Ectodermal cell (in vitro differentiated cells): Measurements from ENCODE around the gene CCDC150.
"Not testable (repeated sequence)": the region's sequence is repeated elsewhere in the genome, so short reads cannot be mapped to it uniquely, and the experiment has no call there.

ENCODE experiments used
- H3K27ac ChIP-seq: 2 replicates; pipeline ENCODE4 v1.7.0; 2013; ENCODE audit warnings: mild to moderate bottlenecking, low read depth, low read length; ENCODE audit not compliant: insufficient read depth, poor library complexity, severe bottlenecking
- H3K27me3 ChIP-seq: 2 replicates; pipeline ENCODE4 v1.7.0; 2013; ENCODE audit warnings: mild to moderate bottlenecking, low read length; ENCODE audit not compliant: insufficient read depth, control insufficient read depth, poor library complexity, severe bottlenecking
- H3K36me3 ChIP-seq: one replicate; pipeline ENCODE4 v1.7.0; 2013; ENCODE audit warnings: low read length; ENCODE audit not compliant: control insufficient read depth, insufficient read depth
- H3K4me1 ChIP-seq: one replicate; pipeline ENCODE4 v1.7.0; 2013; ENCODE audit warnings: low read length; ENCODE audit not compliant: control insufficient read depth, insufficient read depth
- H3K4me3 ChIP-seq: 2 replicates; pipeline ENCODE4 v1.7.0; 2013; ENCODE audit warnings: low read depth, low read length, control low read depth; ENCODE audit not compliant: insufficient read depth
- H3K9me3 ChIP-seq: 2 replicates; pipeline ENCODE4 v1.7.0; 2013; ENCODE audit warnings: mild to moderate bottlenecking, low read length, moderate library complexity; ENCODE audit not compliant: control insufficient read depth
- WGBS, 2 experiments: methylation state at CpG; one replicate each; pipeline ENCODE4 v1.1.7; 2013; ENCODE audit warnings: missing lambda C conversion rate in 2 of 2; 5-methylcytosine and 5-hydroxymethylcytosine counted together

The CCDC150 gene

GRCh38 chr2:196598846-196599245, 40.7 kb upstream of the CCDC150 start:
- H3K9me3 ChIP-seq = no peaks in the 10 kb centered on the region
- H3K4me3 ChIP-seq = no peak overlapping the region
- H3K36me3 ChIP-seq = no peaks in the 10 kb centered on the region
- no peak overlapping the region for H3K27ac ChIP-seq
- H3K27me3 ChIP-seq = peaks cover 10% of the 10 kb centered on the region
- H3K4me1 ChIP-seq = no peaks in the 10 kb centered on the region

DNA sequence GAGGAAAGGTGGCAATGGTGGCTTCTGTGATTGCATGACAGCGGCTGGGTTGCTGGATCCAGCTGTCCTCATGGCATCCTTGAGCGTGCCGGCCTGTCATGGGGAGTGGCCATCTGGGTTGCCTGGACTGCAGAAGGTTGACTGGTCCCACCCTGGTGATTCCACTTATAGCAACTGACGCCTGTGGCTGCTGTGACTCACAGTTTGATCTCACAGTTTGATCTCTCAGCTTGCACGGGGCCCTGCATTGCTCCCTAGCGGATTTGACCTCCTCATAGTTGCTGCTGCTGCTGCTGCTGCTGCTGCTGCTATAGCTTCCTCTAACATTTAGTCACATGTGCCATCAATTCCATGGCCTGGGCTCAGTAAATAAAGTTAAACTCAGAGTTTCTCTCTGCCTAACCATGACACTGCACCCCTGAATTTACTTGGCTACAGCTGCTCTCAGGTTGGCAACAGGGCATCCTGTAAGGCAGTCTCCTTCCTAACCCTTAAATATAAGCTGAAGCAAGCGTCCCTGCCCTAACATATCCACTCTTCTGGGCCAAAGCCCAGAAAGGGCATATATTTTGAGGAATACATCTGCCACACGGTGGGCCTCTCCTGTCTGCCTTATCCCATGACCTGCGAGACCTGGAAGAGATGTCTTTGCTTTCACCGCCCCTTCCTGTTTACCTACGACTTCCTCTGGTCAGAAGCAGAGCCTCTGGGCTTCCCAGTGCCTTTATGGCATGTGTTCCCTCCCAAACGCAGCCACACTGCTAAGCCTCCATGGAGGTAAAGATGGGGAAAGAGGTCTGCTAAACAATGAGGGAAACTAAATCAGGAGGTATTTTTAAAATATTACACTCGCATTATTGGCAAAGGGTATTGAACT, 37.8 kb upstream of the CCDC150 start:
- no peaks in the 10 kb centered on the region for H3K27me3 ChIP-seq
- no peaks in the 10 kb centered on the region for H3K9me3 ChIP-seq
- no peak overlapping the region for H3K4me3 ChIP-seq
- H3K36me3 ChIP-seq = no peaks in the 10 kb centered on the region
- H3K27ac ChIP-seq = no peak overlapping the region
- no peaks in the 10 kb centered on the region for H3K4me1 ChIP-seq
- WGBS, 2 experiments = 79 to 86% methylated on average over 12 to 13 of the region's 13 CpGs

DNA sequence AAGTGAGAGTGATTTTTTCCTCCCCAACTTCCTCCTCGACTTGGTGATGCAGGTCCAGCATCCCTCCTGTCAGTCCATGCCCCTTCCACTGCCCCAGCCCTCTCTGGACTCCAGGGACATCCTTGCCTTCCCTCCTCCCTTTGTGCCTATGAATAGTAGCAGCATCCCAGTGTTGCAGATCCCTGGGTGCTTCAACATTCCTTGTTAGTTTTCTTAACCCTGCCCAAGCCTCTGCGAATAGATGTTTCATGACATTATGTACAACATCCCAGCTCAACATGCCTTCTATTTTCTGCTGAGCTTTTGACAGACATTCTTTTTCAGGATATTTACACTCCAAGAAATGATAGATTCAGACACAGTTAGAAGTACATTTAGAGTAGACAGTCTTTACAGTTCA, 35.3 kb upstream of the CCDC150 start:
- no peaks in the 10 kb centered on the region for H3K9me3 ChIP-seq
- H3K27me3 ChIP-seq = no peaks in the 10 kb centered on the region
- no peaks in the 10 kb centered on the region for H3K36me3 ChIP-seq
- H3K4me1 ChIP-seq = no peaks in the 10 kb centered on the region
- WGBS, 2 experiments = 84 to 86% methylated on average over 2 of the region's 2 CpGs
- H3K4me3 ChIP-seq = no peak overlapping the region
- H3K27ac ChIP-seq = no peak overlapping the region

DNA sequence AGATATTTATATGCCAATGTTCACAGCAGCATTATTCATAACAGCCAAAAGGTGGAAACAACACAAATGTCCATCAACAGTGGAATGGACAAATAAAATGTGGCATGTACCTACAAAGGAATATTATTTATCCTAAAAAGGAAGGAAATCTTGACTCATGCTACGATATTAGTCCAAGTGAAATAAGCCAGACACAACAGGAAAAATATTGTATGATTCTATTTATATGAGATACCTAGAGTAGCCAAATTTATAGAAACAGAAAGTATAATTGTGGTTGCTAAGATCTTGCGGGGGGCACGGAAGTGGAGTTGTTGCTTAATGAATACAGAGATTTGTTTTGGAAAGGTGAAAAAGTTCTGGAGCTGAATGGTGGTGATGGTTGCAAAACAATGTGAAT, 33.0 kb upstream of the CCDC150 start:
- Histone ChIP-seq H3K9me3 (no peaks in the 10 kb centered on the region), H3K27me3 (no peaks in the 10 kb centered on the region), H3K4me3 (no peak overlapping the region), H3K27ac (no peak overlapping the region), H3K36me3 (no peaks in the 10 kb centered on the region), H3K4me1 (no peaks in the 10 kb centered on the region)
- 94 to 97% methylated on average over 3 of the region's 3 CpGs for whole genome bisulfite sequencing, 2 experiments

DNA sequence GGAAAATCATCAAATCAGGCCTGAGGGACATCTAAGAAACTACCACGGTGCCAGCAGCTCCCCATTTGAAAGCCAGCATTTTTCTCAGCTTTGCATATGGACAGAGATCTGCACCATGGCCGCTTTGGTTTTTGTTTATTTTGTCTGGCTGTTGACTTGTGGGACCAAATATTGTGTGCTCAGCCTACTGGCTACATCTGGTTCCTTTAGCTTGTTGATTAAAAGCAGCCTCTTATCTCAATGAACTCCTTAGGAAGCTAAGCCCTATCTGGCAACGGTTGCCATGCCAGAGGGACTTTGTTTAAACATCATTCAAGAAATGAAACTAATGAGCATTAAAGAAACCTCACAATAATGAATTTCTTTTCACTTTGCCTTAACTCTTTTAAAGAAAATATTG, 32.4 kb upstream of the CCDC150 start:
- no peaks in the 10 kb centered on the region for H3K4me1 ChIP-seq
- H3K27ac ChIP-seq = no peak overlapping the region
- WGBS, 2 experiments = 80 to 86% methylated on average over 3 of the region's 3 CpGs
- H3K9me3 ChIP-seq = no peaks in the 10 kb centered on the region
- H3K36me3 ChIP-seq = no peaks in the 10 kb centered on the region
- H3K27me3 ChIP-seq = no peaks in the 10 kb centered on the region
- no peak overlapping the region for H3K4me3 ChIP-seq

DNA sequence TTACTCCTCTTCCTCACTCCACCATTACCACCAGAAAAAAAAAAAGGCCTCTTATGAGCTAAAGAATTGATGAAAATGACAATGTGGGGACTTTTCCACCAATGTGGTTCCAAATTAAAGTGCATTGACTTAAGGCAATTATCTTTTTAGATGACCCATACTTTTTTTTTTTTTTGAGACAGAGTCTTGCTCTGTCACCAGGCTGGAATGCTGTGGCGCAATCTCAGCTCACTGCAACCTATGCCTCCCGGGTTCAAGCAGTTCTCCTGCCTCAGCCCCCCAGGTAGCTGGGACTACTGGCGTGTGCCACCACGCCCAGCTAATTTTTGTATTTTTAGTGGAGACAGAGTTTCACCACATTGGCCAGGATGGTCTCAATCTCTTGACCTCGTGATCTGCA, 31.6 kb upstream of the CCDC150 start:
- WGBS, 2 experiments = 93 to 94% methylated on average over 5 of the region's 5 CpGs
- not testable (repeated sequence) for H3K4me3 ChIP-seq, H3K36me3 ChIP-seq, H3K9me3 ChIP-seq, H3K27me3 ChIP-seq, H3K4me1 ChIP-seq, H3K27ac ChIP-seq

GRCh38 chr2:196609806-196610205, 29.7 kb upstream of the CCDC150 start:
- H3K4me3 ChIP-seq = no peak overlapping the region
- no peaks in the 10 kb centered on the region for H3K4me1 ChIP-seq
- H3K27ac ChIP-seq = no peak overlapping the region
- H3K9me3 ChIP-seq = no peaks in the 10 kb centered on the region
- H3K36me3 ChIP-seq = no peaks in the 10 kb centered on the region
- H3K27me3 ChIP-seq = no peaks in the 10 kb centered on the region
- 98 to 100% methylated on average over 2 of the region's 2 CpGs for WGBS, 2 experiments

GRCh38 chr2:196610796-196611195, 28.7 kb upstream of the CCDC150 start:
- no peaks in the 10 kb centered on the region for H3K27me3 ChIP-seq
- H3K36me3 ChIP-seq = no peaks in the 10 kb centered on the region
- no peaks in the 10 kb centered on the region for H3K9me3 ChIP-seq
- WGBS, 2 experiments = 78 to 83% methylated on average over 3 of the region's 3 CpGs
- no peak overlapping the region for H3K4me3 ChIP-seq
- H3K4me1 ChIP-seq = no peaks in the 10 kb centered on the region
- H3K27ac ChIP-seq = no peak overlapping the region

GRCh38 chr2:196613302-196613701, 26.2 kb upstream of the CCDC150 start:
- H3K27ac ChIP-seq = no peak overlapping the region
- H3K9me3 ChIP-seq = no peaks in the 10 kb centered on the region
- no peaks in the 10 kb centered on the region for H3K4me1 ChIP-seq
- H3K4me3 ChIP-seq = no peak overlapping the region
- H3K27me3 ChIP-seq = no peaks in the 10 kb centered on the region
- WGBS, 2 experiments = 74 to 100% methylated on average over 2 of the region's 2 CpGs
- H3K36me3 ChIP-seq = no peaks in the 10 kb centered on the region

DNA sequence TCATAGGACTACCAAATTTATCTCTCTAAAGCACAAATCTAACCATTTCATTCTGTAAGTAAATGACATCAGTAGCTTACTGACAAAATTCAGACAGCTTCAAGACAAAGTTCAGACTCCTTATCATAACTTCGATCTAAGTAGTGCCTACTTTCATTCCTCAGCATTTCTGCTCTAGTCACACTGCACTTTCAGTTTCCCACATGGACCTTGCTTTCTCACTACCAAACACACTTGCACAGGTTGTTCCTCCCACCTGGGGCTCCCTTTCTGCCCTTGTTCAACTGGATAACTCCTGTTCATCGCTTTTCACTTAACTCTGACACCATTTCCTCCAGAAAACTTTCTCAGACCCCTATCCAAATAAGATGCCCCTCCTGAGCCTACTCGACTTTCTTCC, 22.1 kb upstream of the CCDC150 start:
- Histone ChIP-seq H3K9me3 (no peaks in the 10 kb centered on the region), H3K36me3 (no peaks in the 10 kb centered on the region), H3K4me1 (no peaks in the 10 kb centered on the region), H3K4me3 (no peak overlapping the region), H3K27ac (no peak overlapping the region), H3K27me3 (no peaks in the 10 kb centered on the region)
- WGBS, 2 experiments = 89 to 90% methylated on average over 3 of the region's 3 CpGs
